Right renal cortex interstitium (tissue), 3 donors: ENCODE measurements around the gene ZNF618. TPM values are rescaled to one million over a fixed set of nuclear protein-coding genes. Genes with fewer than 3 reads are reported as not detected.

ENCODE experiments used
- DNase-seq, 3 donors: peaks; one replicate each; pipeline ENCODE4 v3.0.0-alpha.2; 2013; ENCODE audit warnings: low read depth in 3 of 3, low spot score in 2 of 3
- polyA plus RNA-seq, 3 donors: library from polyadenylated mRNA; unstranded; fragments of 120-200 nt; gene quantifications; one replicate each; pipeline ENCODE4 v1.2.1, GENCODE V29; 2013; ENCODE audit not compliant: insufficient read length in 3 of 3

ZNF618 gene
- polyA plus RNA-seq, 3 donors: 39.7 to 41.7 (median 39.9) TPM

DNA sequence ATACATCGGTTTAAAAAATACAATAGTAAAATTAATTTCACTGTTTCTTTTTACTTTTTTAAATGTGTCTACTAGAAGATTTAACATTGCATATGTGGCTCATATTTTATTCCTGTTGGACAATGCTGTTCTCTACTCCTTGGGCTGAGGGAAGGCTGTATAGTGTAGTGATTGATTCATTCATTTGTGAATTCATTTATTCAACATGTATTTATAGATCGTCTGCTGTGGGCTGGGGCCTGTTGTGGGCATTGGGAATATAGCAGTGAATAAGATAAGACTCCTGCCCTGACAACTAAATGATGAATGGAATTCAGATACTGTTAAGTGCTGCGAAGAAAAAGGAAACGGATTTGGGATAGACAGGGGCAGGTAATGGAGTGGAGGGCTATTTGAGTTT, 55.7 kb downstream of the ZNF618 start:
- DNase-seq: no peak

DNA sequence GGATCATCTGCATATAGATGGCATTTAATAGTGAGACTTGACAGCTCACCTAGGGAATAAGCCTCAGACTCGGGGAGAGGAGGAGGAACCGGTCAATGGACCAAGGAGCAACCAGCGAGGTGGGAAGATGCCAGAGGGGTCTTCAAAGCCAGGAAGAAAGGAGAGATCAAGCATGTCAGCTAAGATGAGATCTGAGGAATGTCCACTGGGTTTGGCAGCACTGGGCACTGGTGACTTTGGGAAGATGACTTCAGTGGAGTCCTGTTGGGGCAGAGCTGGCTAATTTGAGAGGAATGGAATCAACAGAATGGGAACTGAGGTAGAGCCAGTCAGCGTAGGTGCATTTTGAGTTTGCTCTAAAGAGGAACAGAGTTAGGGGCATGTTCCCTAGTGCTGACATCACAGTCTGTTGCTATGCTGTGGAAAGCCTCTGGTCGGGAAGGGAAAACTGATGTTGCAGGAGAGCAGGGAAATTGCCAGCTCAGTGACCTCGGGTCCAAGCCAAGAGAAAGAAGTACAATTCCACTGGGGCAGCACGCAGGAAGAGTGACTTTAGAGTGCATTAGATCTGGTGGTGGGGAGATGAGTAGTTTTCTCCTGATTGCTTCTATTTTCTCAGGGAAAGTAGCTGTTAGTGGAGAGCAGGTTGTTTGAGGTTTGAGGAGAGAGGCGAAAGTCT, 56.9 kb downstream of the ZNF618 start:
- DNase-seq: no peak

DNA sequence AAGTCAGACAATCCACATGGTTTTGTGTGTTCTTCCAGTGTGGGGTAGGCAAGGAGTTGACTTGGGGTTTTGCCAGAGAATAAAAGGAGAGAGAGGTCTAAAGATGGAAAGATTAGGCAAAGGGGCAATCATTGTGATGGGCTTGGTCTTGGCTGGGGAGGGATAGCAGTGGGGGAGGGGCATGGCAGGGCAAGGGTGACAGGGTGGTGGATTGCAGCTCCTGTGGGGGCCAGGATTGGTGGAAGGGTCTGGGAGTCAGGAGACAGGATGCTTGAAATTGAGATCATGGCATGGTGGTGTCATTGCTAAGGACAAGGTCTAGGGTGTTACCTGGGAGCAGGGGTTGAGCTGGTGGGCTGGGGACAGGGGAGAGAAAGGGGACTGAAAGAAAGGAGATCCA, 57.6 kb downstream of the ZNF618 start:
- DNase-seq: no peak

DNA sequence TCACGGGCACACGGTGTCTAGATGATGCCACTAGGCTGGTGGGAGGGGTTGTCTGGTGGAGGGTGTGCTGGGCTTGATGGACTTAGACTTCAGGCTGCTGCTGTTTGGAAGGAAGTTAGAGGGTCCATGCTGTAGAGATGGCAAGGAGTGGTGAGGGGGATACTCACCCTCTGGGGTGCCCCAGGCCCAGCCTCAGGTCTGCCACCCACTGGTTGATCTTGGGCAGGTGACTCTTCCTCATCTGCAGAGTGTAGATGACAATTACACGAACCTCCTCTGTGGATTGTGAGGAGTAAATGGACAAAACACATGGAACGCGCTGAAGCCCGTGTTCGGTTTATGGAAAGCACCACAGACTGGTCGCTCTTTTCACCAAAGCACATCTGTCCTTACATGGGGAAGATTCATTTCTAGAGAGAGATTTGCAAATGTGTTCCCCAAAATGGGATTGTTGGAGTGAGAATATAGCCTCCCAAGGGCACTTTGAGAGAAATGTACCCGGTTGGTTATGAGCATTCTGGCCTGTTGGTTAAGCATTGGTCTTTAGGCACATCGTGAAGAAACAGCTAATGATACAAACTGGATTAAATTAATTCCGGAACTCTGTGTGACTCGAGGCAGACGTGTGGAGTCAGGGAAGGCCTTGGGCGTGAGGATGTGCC, 58.2 kb downstream of the ZNF618 start:
- no peak for DNase-seq

DNA sequence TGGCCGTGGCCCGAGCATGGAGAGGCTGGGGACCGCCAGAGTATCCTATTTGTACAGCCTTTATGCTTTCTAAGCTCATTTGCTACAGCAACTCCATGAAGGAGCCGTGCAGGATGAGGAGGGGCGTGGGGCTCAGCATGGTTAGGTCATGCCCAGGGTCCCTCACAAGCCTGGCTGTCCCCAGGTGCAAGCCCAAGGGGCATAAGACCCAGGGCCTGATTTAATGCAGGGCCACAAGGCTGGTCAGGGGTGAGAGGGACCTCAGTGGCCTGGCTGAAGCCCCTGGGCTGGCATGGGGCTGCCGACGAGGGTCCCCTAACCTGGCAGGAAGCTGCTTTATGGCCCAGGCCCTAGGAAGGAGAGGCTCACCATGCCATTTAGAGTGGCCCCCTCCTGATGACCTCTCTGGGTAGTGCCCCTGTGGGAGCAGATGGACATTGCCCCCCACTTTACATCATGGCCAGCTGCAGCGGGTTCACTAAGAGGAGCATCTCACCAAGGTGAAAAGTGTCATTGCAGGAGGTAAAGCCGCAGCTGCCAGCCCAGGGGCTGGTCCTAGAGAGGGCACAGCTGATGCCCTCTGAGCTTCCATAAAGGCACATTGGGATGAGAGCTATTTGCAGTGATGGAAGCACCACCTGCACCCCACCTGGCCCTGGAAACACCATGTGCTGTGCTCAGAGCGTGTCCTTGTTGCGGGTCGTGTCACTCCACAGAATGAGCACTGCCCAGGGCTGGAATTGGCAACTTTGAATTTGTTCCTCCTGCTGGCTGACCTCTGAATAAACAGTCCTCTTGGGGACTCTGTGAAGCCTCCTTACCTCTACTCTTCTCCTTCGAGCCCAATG, 58.9 kb downstream of the ZNF618 start:
- no peak for DNase-seq

DNA sequence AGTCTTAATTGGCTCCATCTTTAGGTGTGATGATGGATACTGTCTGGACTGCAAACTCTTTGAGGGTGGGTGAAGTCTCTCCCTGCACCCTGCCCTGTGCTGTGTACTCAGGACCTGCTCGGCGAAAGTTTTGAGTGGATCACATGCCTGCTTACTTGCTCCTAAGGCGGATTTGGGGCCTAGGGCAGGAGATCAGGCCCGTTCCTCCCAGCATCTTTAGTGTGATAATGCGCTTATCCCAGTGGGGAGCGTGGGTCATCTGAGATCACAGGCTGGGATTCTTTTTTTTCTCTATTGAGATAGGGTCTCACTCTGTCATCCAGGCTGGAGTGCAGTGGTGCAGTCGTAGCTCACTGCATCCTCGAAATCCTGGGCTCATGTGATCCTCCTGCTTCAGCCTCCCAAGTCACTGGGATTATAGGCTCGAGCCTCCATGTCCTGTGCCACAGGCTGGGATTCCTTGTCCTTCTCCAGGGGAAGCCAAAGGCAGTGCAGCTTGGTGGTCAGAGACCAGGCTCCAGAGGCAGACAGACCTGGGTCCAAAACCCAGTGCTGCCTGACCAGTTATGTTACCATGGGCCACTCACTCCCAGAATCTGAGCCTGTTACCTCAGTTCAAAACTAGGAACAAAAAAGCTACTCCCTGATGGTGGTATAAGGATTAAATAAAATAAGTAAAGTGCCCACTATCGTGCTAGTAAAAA, 59.7 kb downstream of the ZNF618 start:
- DNase-seq: no peak

DNA sequence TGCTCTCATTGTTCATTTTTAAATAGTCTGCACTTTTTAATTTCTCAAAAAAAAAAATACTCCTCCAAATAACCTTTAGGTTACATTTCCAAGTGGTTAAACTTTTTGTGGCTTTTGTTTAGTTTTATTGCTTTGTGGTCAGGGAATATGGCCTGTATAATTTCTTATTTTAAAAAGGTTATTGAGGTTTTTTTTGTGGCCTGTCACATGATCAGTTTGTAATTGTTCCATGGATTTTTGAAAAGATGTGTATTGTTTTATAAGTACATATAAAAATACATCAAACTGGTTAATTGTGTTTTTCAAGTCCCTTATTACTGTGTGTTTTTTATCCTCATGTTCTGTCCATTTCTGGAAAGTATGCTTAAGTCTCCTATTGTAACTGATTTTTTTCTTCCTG, 64.0 kb downstream of the ZNF618 start:
- no peak for DNase-seq

DNA sequence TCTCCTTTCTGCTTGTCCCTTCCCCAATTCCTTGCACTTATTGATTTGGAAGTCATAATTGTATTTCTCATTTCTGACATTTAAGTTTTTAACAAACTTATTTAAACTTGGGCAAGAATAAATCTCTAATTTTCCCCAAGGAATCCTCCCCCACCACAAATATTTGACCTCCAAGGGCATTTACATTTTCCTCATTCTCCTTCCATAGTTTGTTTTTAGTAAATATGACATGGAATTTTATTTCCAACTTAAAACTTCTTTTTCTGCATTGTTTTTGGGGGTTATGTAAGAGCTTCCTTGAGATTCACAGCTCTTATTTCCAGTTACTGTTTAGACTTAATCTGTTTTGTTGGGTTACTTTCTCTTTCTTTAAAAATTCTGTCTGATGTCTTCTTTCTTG, 64.9 kb downstream of the ZNF618 start:
- DNase-seq: no peak

DNA sequence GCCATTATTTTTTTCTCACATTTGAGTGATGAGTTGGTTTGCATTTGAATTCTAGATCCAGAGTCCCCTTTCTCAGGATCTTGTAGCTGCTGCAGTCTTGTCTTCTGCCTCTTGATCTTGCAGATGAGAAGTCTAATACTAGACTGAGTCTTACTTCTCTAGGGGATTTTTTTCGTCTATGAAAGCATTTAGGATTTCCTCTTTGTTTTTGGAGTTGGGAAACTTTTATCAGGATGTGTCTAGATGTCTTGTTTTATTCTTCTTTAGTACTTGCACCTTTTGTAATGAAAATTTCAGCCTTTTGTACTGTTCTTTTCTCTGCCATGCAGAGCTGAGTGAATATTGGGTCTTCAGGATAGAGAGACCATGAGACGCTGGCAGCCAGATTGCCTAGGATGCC, 65.4 kb downstream of the ZNF618 start:
- DNase-seq: no peak

DNA sequence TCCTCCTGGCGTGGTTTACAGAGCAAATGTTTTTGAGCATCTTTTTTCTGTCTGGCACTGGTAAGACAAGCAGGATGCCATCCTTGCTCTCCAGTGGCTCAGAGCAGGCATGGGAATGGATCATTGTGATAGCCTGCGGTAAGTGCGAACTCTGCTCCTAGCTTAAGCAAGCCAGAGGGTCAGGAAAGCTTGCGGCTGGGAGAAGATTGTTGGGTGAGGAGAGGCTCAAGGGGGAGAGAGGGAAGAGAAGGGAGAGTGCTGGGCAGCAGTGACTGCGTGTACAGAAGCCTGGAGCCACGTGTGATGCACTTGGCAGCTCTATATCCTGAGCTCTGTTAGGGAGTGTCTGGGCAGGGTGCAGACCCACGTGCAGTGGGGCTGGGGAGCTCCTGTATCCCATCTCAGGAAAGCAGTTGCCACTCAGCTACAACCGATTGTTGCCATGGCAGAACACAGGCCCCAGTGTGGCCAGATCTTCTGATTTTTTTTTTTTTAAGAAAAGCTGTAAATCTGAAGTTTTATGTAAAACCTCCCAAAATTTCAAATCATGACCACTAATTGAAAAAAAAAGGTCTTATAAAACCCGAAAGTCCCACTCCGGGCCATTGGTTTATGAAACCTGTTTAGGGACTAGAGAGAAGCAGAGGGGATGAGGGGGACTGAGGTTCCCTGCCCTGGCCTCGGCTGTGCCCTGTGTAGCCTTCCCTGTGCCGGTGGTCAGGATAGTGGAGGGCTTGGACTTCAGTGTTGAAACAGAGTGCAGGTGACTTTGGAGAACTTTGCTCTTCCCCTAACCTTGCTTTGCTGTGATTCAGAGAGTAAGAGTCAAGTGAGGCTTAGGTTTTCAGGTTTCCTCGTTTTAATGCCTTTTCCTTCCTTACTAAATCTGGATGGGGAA, 67.3 kb downstream of the ZNF618 start:
- no peak for DNase-seq

DNA sequence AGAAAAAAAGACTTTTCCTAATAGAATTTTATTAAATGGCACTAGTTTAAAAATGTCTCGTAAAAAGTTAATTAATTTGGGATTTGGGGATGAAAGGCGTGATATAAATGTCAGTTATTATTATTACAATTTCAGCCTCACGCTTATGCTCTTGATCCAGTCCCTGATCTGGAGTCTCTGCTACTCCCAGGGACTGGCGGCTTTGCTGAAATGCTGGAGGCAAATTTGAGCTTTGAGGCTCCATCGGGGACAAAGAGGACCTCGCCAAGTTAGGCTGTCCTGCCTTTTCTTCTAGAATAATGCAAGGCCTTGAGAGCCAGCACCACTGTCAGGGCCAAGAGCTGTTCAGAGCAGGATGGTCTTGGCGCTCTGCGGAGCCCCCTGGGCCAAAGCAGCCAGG, 69.7 kb downstream of the ZNF618 start:
- no peak for DNase-seq

DNA sequence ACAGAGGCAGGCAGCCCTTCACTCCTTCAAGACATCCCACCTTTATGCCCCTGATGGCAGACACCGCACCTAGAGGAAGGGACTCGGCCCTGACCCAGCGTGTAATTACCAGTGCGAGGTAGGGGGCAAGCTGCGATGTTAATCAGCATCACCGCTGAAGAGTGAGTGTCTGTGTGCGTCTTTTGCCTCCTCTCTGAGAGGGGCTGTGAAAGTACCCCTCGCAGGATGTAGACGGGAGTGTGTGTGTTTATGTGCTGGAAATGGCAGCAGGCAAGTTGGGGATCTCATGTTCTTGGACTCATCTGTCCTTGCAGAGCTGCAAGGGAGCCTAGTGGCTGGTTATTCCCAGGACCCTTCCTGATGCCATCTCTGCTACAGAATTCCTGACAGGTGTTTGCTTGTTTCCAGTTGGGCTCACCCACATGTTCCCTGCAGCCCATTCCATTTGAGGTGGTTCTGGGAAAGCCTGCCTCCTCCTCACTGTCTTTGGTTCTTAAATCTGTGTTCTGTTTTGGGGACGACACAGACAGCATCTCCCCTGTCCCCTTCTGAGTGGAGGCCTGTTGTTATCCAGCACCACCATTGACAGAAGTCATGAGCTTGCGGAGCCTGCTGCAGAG, 70.5 kb downstream of the ZNF618 start:
- no peak for DNase-seq

DNA sequence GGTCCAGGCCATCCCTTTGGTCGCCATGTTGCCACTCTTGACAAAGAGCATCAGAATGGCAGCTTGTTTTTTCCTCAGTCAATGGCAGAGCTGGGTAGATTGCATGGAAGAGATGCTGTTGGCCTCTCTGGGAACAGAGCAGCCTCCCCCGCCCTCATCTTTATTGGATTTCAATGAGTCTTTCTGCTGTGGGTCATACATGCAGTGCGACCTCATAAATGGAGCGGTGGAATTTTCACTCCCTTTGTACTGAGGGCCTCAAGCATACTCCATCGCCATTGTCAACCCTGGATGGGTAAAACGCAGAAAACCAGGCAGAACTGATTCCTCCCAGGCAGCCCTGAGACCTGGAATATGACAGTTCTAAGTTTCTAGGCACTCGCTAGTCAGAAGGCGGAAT, 71.8 kb downstream of the ZNF618 start:
- DNase-seq: no peak

DNA sequence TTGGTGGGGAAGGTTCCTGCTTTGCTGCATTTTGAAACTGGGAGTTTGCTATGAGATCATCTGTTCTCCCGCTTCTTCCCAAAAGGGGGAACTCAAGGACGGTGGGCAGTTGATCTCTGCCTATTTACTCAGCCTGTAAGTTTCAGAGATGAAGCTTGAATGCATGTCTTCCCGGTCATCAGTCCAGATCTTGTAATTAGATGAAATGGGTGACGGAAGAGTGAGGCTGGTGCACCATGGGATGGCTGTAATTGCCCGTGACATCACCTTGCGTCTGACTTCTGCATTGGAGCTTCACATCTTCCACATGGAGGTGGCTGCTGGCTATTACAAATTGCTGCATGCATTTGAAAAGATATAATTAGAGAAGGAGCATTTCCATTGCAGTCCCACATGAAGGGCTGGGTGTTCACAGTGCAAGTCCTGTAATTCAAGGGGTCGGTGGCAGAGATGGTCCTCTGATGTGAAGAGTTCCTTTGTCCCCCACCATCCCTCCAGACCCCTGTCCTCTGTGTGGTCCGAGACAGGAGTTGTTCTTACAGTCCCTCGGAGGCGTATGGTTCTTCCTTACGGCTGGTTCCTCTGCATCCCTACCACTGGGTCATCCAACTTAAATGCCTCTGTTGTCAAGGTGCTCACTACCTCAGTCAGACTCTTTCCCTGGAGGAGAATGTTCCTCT, 72.9 kb downstream of the ZNF618 start:
- DNase-seq: no peak

DNA sequence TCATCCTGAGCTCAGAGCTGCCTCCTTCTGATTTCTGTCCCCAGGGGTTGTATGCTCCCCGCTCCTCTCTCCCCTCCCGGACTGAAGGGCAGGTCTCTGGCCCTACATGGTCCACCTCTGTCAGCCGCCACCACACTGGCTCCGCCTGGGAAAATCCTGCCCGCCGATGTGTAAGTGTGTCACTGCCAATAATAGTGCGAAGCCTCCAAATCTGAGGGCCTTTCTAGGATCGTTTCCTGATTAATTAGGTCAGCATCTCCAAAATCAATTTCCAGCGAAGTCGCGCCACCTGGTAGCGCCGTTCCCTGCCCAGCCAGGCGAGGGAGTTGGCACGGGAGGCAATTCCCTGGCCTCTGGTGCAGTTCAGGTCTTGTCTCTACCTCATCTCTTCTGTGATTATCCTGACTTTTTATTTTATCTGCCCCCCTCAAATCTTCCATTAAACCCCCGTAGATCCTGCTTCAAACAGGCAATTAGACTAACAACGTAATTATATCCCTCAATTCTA, 73.5 kb downstream of the ZNF618 start:
- DNase-seq: no peak

DNA sequence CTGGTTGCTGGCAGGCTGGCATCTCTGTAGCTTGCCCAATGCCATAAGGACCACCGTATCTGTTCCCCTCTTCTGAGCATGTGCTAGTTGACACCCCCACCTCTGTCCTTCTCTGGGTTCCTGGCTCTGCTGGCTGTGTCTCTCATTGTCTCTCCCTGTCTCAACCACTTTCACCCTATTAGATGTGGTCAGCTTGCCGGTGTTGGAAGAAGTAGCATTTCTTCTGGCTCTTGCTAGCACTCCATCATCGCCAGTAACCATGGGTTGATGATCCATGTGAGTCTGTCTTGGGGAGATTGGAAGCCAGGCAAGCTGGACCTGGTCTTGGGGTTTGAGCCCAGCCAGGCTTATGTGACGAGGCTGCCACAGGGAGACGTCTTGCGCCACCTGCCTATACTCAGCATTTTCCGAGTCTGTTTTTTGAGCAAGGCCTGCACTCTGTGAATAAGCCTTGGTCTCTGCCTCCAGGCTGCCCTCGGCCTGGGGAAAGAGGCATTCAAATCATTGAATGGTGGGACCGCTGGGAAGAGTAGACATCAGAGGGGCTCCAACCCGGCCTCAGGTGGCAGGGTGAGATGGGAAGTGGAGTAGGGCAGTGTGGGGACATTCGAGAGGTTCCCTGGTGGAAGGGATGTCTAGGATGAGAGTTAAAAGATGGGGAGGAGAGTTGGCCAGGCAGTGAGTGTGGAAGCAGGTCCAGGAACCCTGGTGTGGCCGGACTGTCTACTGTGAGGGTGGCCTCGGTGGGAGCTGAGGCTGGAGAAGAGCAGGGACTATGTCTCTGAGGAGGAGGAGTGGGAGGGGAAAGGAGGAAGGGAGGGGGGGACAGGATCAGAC, 74.3 kb downstream of the ZNF618 start:
- DNase-seq: no peak

DNA sequence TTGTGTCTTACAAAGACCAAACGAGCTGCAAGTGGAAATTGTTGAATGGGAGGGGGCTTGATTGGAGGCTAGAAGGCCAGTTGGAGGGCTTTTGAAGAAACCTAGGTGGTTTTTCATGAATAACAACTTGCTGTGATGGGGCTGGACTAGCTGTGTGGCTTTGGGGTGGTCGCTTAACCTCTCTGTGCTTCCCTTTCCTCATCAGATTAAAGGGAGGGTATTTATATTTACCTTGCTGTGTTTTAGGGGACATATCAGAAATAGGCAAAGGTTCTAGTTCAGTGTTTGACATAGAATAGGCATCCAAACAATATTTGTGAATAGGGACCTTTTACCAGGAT, 74.9 kb downstream of the ZNF618 start:
- no peak for DNase-seq

DNA sequence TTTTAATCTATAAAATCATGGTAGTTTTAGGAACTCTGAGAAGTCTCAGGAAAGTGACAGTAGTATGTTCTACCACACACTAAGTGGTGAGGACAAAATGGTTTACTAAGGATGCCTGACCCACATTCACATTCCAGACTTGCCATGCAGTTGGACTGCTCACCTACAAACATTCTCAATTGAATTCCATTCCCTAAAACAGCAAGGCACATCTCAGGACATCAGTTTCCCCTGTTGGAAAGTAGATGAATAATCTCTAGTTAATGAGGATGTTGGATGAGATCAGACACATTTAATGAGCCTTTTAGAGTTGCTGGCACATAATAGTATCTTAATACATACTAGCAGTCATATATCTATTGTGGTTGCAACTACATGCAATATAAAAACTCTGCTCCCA, 76.6 kb downstream of the ZNF618 start:
- no peak for DNase-seq
